C4-2B (cell line): ENCODE measurements around the gene ZW10.

Source experiments
- CTCF ChIP-seq: fragments of 450-650 bp; conservative IDR thresholded peaks from 2 replicates; pipeline ENCODE4 v1.5.1; 2017; ENCODE audit warnings: mild to moderate bottlenecking
- ZFX ChIP-seq: fragments of 450-650 bp; IDR thresholded peaks from 2 replicates; pipeline ENCODE4 v1.6.1; 2017

GRCh38 chr11:113728814-113729213 lies 44.7 kb downstream of the ZW10 start:
- TF ChIP-seq CTCF (no peak), ZFX (no peak)
